WTC11 (cell line): ENCODE data around the gene PPP1R37. TPM values are rescaled to one million over a fixed set of nuclear protein-coding genes. Genes with fewer than 3 reads are reported as not detected.

Experiments used
- ATAC-seq: fragments of 200-7000 bp; cut with Tn5 transposase; 2 replicates; pipeline ENCODE4 v1.10.0; 2021; ENCODE audit warnings: mild to moderate bottlenecking, moderate library complexity
- CTCF ChIA-PET: fragments of 300-600 bp; sonication (Branson Sonifier 250); formaldehyde crosslinking; loops from one replicate; lab custom pipeline; 2021; ENCODE audit warnings: antibody characterized with exemption; lab: Charles Lee
- POLR2A ChIA-PET: fragments of 350-600 bp; sonication (Branson Sonifier 250); formaldehyde crosslinking; loops from one replicate; lab custom pipeline; 2021; ENCODE audit warnings: antibody characterized with exemption; lab: Charles Lee
- DNase-seq: peaks from one replicate; pipeline ENCODE4 v3.0.0; 2021; ENCODE audit warnings: low spot score
- H3K27ac Mint-ChIP-seq: 2 replicates; pipeline ENCODE4 v1.8.0; 2021; ENCODE audit warnings: mixed read lengths
- H3K27me3 Mint-ChIP-seq: 2 replicates; pipeline ENCODE4 v1.8.0; 2021; ENCODE audit warnings: low read depth, mild to moderate bottlenecking, moderate library complexity, mixed read lengths
- H3K36me3 Mint-ChIP-seq: 2 replicates; pipeline ENCODE4 v1.8.0; 2021; ENCODE audit warnings: mixed read lengths
- H3K4me1 Mint-ChIP-seq: 2 replicates; pipeline ENCODE4 v1.8.0; 2022; ENCODE audit warnings: mixed read lengths
- H3K4me3 Mint-ChIP-seq: 2 replicates; pipeline ENCODE4 v1.8.0; 2021; ENCODE audit warnings: mild to moderate bottlenecking, moderate library complexity, mixed read lengths
- H3K9me3 Mint-ChIP-seq: 2 replicates; pipeline ENCODE4 v1.8.0; 2021; ENCODE audit warnings: mixed read lengths
- ARID4B ChIP-seq: sonication (generic); formaldehyde crosslinking; IDR thresholded peaks from 2 replicates; pipeline ENCODE4 v1.8.0; 2023; ENCODE audit warnings: missing genetic modification reagents, mild to moderate bottlenecking, borderline replicate concordance
- ATF1 ChIP-seq: sonication (generic); formaldehyde crosslinking; IDR thresholded peaks from 2 replicates; pipeline ENCODE4 v1.8.1; 2023; ENCODE audit warnings: mild to moderate bottlenecking, moderate library complexity, missing genetic modification reagents
- CBFB ChIP-seq: sonication (generic); formaldehyde crosslinking; IDR thresholded peaks from 2 replicates; pipeline ENCODE4 v1.8.1; 2022; ENCODE audit warnings: mild to moderate bottlenecking, low read depth, missing genetic modification reagents
- CREM ChIP-seq: sonication (generic); formaldehyde crosslinking; IDR thresholded peaks from 2 replicates; pipeline ENCODE4 v1.8.1; 2022; ENCODE audit warnings: mild to moderate bottlenecking, missing genetic modification reagents, moderate library complexity
- ELF4 ChIP-seq: sonication (generic); formaldehyde crosslinking; IDR thresholded peaks from 2 replicates; pipeline ENCODE4 v1.8.1; 2022; ENCODE audit warnings: low read depth, mild to moderate bottlenecking, moderate library complexity, missing genetic modification reagents
- FOXJ3 ChIP-seq: sonication (generic); formaldehyde crosslinking; IDR thresholded peaks from 2 replicates; pipeline ENCODE4 v1.9.0; 2021; ENCODE audit warnings: missing genetic modification reagents, mild to moderate bottlenecking, borderline replicate concordance
- FOXP1 ChIP-seq: sonication (generic); formaldehyde crosslinking; IDR thresholded peaks from 2 replicates; pipeline ENCODE4 v1.8.0; 2022; ENCODE audit warnings: missing genetic modification reagents, mild to moderate bottlenecking, moderate library complexity, borderline replicate concordance
- IRF2 ChIP-seq: sonication (generic); formaldehyde crosslinking; IDR thresholded peaks from 2 replicates; pipeline ENCODE4 v1.8.0; 2022; ENCODE audit warnings: low read depth, missing genetic modification reagents, borderline replicate concordance
- JAZF1 ChIP-seq: fragments of 250-450 bp; sonication (Bioruptor Pico); IDR thresholded peaks from 2 replicates; pipeline ENCODE4 v1.9.0; 2021; ENCODE audit warnings: moderate library complexity, mild to moderate bottlenecking, inconsistent platforms
- KAT7 ChIP-seq: sonication (generic); formaldehyde crosslinking; IDR thresholded peaks from 2 replicates; pipeline ENCODE4 v1.8.1; 2023; ENCODE audit warnings: missing genetic modification reagents, mild to moderate bottlenecking, borderline replicate concordance
- MAX ChIP-seq: sonication (generic); formaldehyde crosslinking; IDR thresholded peaks from 2 replicates; pipeline ENCODE4 v1.8.0; 2022; ENCODE audit warnings: mild to moderate bottlenecking, missing genetic modification reagents
- MXD4 ChIP-seq: fragments of 250-450 bp; sonication (Bioruptor Pico); IDR thresholded peaks from 2 replicates; pipeline ENCODE4 v1.8.0; 2021; ENCODE audit warnings: mild to moderate bottlenecking, moderate library complexity, borderline replicate concordance
- MYBL2 ChIP-seq: sonication (generic); formaldehyde crosslinking; IDR thresholded peaks from 2 replicates; pipeline ENCODE4 v1.8.1; 2023; ENCODE audit warnings: mild to moderate bottlenecking, moderate library complexity, missing genetic modification reagents
- OVOL2 ChIP-seq: fragments of 250-450 bp; sonication (Bioruptor Pico); IDR thresholded peaks from 2 replicates; pipeline ENCODE4 v1.9.0; 2021; ENCODE audit warnings: mild to moderate bottlenecking, borderline replicate concordance
- RELA ChIP-seq: sonication (generic); formaldehyde crosslinking; IDR thresholded peaks from 2 replicates; pipeline ENCODE4 v1.8.1; 2022; ENCODE audit warnings: missing genetic modification reagents, mild to moderate bottlenecking, borderline replicate concordance
- SP1 ChIP-seq: sonication (generic); formaldehyde crosslinking; conservative IDR thresholded peaks from 2 replicates; pipeline ENCODE4 v1.8.1; 2022; ENCODE audit warnings: missing genetic modification reagents
- TCF7 ChIP-seq: sonication (generic); formaldehyde crosslinking; IDR thresholded peaks from 2 replicates; pipeline ENCODE4 v1.8.0; 2022; ENCODE audit warnings: mild to moderate bottlenecking, low read depth, missing genetic modification reagents, moderate library complexity
- TEAD1 ChIP-seq: sonication (generic); formaldehyde crosslinking; IDR thresholded peaks from 2 replicates; pipeline ENCODE4 v1.8.0; 2022; ENCODE audit warnings: mild to moderate bottlenecking, missing genetic modification reagents
- ZNF121 ChIP-seq: sonication (generic); formaldehyde crosslinking; IDR thresholded peaks from 2 replicates; pipeline ENCODE4 v1.8.0; 2023; ENCODE audit warnings: missing genetic modification reagents
- ZNF232 ChIP-seq: sonication (generic); formaldehyde crosslinking; IDR thresholded peaks from 2 replicates; pipeline ENCODE4 v1.8.0; 2022; ENCODE audit warnings: mild to moderate bottlenecking, missing genetic modification reagents
- ZNF317 ChIP-seq: sonication (generic); formaldehyde crosslinking; IDR thresholded peaks from 2 replicates; pipeline ENCODE4 v1.8.1; 2023; ENCODE audit warnings: low read depth, mild to moderate bottlenecking, moderate library complexity, missing genetic modification reagents, borderline replicate concordance
- ZNF396 ChIP-seq: fragments of 250-450 bp; sonication (Bioruptor Pico); IDR thresholded peaks from 2 replicates; pipeline ENCODE4 v1.8.0; 2021; ENCODE audit warnings: mild to moderate bottlenecking, moderate library complexity, borderline replicate concordance
- ZNF416 ChIP-seq: fragments of 250-450 bp; sonication (Bioruptor Pico); IDR thresholded peaks from 2 replicates; pipeline ENCODE4 v1.9.0; 2021; ENCODE audit warnings: mild to moderate bottlenecking, inconsistent platforms
- total RNA-seq: library from RNA; stranded (reverse); gene quantifications from 3 replicates; pipeline ENCODE4 v1.2.3, GENCODE V29; 2021
- TF ChIP-seq, protein P1 (sequence below): fragments of 250-450 bp; sonication (Bioruptor Pico); IDR thresholded peaks from 2 replicates; pipeline ENCODE4 v1.9.0; 2021; ENCODE audit warnings: mild to moderate bottlenecking
- TF ChIP-seq, protein P2 (sequence below): sonication (generic); formaldehyde crosslinking; IDR thresholded peaks from 2 replicates; pipeline ENCODE4 v1.8.0; 2022; ENCODE audit warnings: mild to moderate bottlenecking, missing genetic modification reagents
- TF ChIP-seq, protein P3 (sequence below): sonication (generic); formaldehyde crosslinking; IDR thresholded peaks from 2 replicates; pipeline ENCODE4 v1.8.0; 2022; ENCODE audit warnings: mild to moderate bottlenecking, missing genetic modification reagents
- TF ChIP-seq, protein P4 (sequence below): fragments of 250-450 bp; sonication (Bioruptor Pico); IDR thresholded peaks from 2 replicates; pipeline ENCODE4 v1.8.0; 2021; ENCODE audit warnings: mild to moderate bottlenecking
- TF ChIP-seq, protein P5 (sequence below): sonication (generic); formaldehyde crosslinking; IDR thresholded peaks from 2 replicates; pipeline ENCODE4 v1.8.1; 2022; ENCODE audit warnings: missing genetic modification reagents, borderline replicate concordance

The PPP1R37 gene
- total RNA-seq, 1 experiment from 2014 or later = 35.4 TPM

GRCh38 chr19:45153339-45154063 is 60.5 kb downstream of the PPP1R37 start:
- no peak overlapping the region for H3K27ac Mint-ChIP-seq
- peaks cover 15% of the 10 kb centered on the region for H3K4me1 Mint-ChIP-seq
- peaks cover 63% of the 10 kb centered on the region for H3K27me3 Mint-ChIP-seq
- H3K36me3 Mint-ChIP-seq = no peaks in the 10 kb centered on the region
- DNase-seq (peak; percentile 78), ATAC-seq (peak; percentile 68)
- no peaks in the 10 kb centered on the region for H3K9me3 Mint-ChIP-seq
- CTCF ChIA-PET = interaction anchor here (0.6 to 3.4 kb wide), 15 partner anchors 9 to 185 kb away, joined by 3 to 21 read pairs (median 8); partner anchors contain the start of genes BLOC1S3 and TRAPPC6A
- POLR2A ChIA-PET = no interaction called here
- peak overlapping the region; percentile 68 for H3K4me3 Mint-ChIP-seq
- TF ChIP-seq ZNF416 (CRISPR knock-in tag) (no peak), TEAD1 (CRISPR knock-in tag) (no peak), JAZF1 (CRISPR knock-in tag) (no peak), ZNF396 (no peak), FOXP1 (peak; percentile 93), ATF1 (CRISPR knock-in tag) (no peak), MAX (CRISPR knock-in tag) (peak; percentile 91), ZNF121 (0 out of 2 replicates have a peak, but pooled peaks have one; percentile 3), OVOL2 (CRISPR knock-in tag) (no peak), SP1 (CRISPR knock-in tag) (peak; percentile 85), TCF7 (CRISPR knock-in tag) (peak; percentile 88; the same call in 1 of the 2 replicates), KAT7 (CRISPR knock-in tag) (no peak), IRF2 (CRISPR knock-in tag) (no peak), FOXJ3 (CRISPR knock-in tag) (no peak), ZNF232 (no peak), MXD4 (CRISPR knock-in tag) (no peak), CBFB (CRISPR knock-in tag) (no peak), RELA (CRISPR knock-in tag) (peak; percentile 77; the same call in 1 of the 2 replicates), MYBL2 (CRISPR knock-in tag) (peak; percentile 83), CREM (CRISPR knock-in tag) (no peak), ZNF317 (CRISPR knock-in tag) (no peak), ARID4B (no peak), ELF4 (CRISPR knock-in tag) (no peak)
- TF ChIP-seq, protein P1, sequence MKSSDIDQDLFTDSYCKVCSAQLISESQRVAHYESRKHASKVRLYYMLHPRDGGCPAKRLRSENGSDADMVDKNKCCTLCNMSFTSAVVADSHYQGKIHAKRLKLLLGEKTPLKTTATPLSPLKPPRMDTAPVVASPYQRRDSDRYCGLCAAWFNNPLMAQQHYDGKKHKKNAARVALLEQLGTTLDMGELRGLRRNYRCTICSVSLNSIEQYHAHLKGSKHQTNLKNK (CRISPR knock-in tag) = no peak
- TF ChIP-seq, protein P2, sequence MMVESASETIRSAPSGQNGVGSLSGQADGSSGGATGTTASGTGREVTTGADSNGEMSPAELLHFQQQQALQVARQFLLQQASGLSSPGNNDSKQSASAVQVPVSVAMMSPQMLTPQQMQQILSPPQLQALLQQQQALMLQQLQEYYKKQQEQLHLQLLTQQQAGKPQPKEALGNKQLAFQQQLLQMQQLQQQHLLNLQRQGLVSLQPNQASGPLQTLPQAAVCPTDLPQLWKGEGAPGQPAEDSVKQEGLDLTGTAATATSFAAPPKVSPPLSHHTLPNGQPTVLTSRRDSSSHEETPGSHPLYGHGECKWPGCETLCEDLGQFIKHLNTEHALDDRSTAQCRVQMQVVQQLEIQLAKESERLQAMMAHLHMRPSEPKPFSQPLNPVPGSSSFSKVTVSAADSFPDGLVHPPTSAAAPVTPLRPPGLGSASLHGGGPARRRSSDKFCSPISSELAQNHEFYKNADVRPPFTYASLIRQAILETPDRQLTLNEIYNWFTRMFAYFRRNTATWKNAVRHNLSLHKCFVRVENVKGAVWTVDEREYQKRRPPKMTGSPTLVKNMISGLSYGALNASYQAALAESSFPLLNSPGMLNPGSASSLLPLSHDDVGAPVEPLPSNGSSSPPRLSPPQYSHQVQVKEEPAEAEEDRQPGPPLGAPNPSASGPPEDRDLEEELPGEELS (CRISPR knock-in tag) = peak; percentile 81
- TF ChIP-seq, protein P3, sequence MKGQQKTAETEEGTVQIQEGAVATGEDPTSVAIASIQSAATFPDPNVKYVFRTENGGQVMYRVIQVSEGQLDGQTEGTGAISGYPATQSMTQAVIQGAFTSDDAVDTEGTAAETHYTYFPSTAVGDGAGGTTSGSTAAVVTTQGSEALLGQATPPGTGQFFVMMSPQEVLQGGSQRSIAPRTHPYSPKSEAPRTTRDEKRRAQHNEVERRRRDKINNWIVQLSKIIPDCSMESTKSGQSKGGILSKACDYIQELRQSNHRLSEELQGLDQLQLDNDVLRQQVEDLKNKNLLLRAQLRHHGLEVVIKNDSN (CRISPR knock-in tag) = no peak
- TF ChIP-seq, protein P4, sequence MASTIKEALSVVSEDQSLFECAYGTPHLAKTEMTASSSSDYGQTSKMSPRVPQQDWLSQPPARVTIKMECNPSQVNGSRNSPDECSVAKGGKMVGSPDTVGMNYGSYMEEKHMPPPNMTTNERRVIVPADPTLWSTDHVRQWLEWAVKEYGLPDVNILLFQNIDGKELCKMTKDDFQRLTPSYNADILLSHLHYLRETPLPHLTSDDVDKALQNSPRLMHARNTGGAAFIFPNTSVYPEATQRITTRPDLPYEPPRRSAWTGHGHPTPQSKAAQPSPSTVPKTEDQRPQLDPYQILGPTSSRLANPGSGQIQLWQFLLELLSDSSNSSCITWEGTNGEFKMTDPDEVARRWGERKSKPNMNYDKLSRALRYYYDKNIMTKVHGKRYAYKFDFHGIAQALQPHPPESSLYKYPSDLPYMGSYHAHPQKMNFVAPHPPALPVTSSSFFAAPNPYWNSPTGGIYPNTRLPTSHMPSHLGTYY = no peak
- TF ChIP-seq, protein P5, sequence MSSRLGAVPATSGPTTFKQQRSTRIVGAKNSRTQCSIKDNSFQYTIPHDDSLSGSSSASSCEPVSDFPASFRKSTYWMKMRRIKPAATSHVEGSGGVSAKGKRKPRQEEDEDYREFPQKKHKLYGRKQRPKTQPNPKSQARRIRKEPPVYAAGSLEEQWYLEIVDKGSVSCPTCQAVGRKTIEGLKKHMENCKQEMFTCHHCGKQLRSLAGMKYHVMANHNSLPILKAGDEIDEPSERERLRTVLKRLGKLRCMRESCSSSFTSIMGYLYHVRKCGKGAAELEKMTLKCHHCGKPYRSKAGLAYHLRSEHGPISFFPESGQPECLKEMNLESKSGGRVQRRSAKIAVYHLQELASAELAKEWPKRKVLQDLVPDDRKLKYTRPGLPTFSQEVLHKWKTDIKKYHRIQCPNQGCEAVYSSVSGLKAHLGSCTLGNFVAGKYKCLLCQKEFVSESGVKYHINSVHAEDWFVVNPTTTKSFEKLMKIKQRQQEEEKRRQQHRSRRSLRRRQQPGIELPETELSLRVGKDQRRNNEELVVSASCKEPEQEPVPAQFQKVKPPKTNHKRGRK (CRISPR knock-in tag) = no peak
